Measurements from ENCODE around the gene XIRP1.

Gene XIRP1

DNA sequence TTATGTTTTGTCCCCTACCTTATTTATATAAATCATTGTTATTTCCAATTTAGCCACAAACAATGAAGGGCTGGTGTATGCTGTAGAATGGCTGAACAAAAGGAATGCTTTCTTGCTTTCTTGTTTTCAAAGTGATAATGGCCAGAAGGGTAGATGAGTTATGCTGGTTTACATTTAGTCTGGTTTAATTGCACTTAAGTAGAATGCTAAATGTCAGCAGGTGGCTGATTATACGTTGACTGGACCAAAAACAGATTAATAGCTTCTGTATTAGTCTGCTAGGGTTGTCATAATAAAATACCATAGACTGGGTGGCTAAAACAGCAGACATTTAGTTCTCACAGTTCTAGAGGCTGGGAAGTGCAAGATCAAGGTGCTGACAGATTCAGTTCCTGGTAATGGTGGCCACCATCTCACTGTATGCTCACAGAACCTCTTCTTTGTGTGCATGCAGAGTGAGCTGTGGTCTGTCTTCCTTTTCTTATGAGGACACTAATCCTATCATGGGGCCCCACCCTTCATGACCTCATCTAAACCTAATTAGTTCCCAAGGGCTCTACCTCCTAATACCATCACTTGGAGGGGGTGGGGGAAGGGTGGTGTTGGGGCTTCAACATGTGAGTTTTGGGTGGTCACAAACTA lies 17.1 kb upstream of the XIRP1 start:
- no peak for DNase-seq

DNA sequence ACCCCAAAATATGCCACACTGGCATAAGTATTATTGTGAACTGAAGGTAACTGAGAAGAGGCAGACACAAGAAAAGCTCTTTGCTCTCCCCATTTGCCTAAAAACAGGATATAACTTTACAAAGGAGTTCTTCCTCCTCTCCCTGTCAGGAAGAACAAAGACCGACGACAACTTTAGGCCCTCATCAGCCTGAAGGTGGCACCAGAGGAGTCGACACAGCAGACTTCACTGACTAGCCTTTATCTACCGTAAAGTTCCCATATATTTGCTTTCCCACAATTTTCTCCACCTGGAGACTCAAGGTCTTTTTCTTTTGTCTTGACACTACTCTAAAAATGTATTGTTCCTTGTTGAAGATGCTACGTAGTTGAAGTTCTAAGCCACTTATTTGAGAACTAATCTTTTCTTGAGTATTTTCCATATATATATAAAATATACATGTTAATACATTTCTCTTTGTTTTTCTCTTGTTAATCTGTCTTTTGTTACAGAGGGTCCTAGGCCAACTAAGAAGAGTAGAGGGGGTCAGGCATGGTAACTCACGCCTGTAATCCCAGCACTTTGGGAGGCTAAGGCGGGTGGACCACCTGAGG lies 16.2 kb upstream of the XIRP1 start:
- DNase-seq, result peak; percentile 48

DNA sequence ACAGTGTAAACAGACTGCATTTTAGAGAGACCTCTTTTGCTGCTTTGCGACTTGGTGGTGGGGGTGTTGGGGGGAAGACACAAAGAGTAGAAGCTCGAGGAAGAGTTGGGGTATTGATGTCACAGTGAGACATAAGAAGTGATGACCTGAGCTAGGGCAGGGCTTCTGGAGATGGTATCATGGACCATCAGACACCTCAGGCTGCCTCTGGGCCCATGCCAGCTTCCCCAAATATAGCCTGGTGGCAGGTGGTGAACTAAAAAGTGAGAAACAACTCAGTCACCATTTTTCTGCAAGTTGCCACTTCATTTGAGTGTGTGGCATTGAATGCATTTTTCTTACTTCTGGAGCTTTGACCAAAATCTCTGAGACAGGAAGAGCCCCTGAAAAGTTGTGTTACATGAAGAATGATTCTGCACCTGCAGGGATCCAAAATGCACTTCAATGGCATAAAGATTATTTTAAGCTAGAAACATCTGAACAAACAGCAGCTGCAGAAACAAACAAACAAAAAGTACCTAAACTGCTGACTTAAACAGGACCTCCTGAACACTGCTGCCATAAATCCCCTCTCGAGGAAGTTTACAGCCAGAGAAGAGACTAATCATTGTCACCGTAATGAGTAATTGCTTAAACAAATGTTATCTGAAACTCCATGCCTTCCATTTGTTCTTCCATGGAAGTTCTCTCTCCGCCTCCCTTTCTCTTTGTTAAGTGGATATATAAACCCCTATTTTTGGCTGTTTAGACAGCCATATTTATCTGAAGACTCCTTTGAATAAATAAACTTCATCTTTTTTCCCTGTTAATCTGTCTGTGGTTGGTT lies 15.2 kb upstream of the XIRP1 start:
- DNase-seq, result no peak

DNA sequence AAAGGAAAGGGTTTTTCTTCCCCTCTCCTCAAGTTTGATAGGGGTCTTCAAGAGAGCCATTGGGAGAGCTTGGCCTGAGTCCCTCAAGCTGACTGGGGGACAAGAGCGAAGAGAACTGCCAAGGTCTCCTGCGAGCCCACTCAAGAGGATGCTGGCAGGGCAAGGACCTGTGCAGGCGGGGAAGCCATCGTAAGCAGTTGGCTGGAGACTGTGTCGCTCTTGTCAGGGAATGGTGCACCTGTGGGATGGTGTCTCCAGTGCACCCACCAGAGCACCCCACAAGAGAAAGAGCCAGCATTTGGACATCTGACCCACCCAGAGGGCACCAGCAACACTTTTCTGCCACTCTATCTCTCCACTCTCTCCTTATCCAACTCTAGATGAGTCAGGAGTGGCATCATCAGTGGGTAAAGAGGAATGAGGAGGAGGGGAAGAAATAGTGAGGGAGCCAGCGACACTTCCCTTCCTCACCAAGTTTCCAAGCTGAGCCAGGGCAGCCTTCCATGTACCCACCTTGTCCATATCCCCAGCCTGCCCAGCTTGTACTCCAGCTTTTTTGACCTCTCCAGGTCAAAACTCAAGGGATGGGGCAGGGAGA lies 13.6 kb upstream of the XIRP1 start:
- no peak for DNase-seq

DNA sequence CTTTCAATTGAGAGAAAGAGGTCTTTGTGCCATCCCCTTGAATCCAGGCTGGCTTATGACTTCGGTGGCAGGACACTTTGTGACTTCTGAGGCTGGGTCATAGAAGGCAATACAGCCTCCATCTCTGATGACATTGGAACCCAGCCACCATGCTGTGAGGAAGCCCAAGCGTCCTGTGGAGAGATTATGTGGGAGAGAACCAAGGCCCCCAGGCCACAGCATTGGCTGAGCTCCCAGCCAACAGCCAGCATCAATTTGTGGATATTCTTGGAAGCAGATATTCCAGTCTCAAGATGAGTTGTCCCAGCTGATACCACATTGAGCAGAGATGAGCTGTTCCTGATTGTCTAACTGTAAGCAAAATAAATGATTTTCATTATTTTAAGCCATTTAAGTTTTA lies 12.7 kb upstream of the XIRP1 start:
- no peak for DNase-seq

DNA sequence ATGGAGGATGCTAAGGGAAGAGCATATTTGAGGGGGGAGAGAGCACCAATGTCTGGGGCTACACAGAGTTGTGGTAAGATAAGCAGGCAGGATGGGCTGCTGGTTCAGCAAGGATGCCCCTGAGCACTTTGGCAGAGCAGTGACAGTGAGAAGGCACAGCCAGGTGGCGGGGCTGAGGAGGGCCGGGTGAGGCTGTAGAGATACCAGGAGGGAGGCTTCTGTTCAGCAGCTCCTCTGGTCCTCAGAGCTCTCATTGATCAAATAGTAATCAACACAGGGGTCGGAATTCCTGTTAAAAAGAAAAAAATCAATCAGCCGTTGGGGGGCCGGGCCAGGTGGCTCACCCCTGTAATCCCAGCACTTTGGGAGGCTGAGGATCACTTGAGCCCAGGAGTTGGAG lies 11.5 kb upstream of the XIRP1 start:
- no peak for DNase-seq

DNA sequence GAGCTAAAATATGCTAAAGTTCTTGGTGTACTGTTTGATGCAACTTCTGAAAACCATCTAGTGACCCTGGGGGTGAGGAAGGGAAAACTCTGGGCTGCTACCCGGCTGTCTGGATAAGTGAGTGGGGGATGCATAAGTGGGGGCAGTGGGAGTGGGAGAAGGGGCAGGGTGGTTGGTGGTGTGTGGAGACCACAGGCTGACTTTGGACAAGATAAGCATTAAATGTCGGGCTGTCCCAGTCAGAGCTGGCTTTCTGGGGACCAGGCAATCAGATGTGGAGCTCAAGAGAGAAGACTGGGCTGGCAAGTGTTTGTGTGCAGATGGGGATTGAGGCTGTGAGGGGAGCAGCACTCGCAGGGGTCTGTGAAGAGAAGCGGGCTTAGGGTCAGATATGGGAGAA lies 11.0 kb upstream of the XIRP1 start:
- no peak for DNase-seq

DNA sequence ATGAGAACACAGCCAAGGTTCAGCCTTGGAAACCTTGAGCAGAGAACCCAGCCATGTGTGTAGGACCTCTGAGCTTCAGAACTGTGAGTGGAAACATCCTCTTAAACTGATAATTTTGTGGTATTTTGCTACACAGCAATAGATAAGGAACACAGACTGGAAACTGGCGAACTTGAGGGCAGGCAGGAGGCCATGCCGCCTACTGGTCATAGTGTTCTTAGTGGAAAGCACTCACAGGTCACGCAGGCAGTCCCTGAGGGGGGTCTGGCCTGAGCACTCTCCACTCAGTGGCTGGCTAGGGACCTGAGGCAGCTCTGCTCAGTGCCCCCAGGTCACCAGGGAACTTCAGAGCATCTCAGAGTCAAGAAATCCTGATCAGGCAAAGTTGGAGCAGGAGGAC lies 9.7 kb upstream of the XIRP1 start:
- no peak for DNase-seq

DNA sequence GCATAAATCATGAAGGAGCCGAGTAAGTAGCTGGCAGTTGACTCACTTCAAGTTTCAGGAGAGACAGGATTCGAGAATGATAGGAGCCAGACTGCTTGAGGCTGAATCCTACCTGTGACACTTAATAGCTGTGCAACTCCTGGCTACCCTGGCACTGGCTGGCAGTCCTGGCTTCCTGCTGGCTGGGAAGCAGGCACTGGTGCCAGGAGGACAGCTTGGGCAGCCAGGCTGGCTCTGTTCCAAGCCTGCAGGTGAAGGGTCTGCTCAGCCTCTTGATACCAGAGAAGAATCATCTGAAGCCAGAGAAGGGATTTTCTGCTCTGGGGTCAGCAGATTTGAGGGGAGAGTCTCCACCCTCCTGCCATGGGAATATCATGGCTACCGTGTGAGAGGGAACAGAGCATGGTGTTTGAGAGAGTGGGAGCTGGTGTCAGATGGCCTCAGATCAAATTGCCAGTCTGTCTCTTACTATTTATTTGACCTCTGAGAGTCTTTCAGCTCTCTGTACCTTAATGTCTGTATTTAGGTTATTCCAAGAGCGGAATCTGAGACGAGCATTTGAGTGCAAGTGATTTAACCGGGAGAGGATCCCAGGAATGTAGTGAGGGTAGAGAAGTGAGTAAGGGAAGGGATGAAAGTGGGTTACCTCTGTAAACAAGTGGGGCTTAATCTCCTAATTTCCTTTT lies 4.4 kb upstream of the XIRP1 start:
- DNase-seq, result no peak

DNA sequence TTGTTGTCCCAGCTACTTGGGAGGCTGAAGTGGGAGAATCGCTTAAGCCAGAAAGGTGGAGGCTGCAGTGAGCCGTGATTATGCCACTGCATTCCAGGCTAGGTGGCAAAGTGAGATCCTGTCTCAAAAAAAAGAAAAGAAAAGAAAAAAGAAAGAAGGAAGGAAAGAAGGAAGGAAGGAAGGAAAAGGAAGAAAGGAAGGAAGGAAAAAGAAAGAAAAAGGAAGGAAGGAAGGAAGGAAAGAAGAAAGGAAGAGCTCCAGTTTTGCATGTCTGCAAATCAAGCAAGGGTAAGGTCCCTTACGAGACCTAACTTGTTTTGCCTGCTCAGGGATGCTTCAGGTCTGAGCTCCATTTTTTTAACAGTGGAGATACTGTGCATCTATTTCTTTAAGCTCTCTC lies 3.6 kb upstream of the XIRP1 start:
- DNase-seq, result no peak

DNA sequence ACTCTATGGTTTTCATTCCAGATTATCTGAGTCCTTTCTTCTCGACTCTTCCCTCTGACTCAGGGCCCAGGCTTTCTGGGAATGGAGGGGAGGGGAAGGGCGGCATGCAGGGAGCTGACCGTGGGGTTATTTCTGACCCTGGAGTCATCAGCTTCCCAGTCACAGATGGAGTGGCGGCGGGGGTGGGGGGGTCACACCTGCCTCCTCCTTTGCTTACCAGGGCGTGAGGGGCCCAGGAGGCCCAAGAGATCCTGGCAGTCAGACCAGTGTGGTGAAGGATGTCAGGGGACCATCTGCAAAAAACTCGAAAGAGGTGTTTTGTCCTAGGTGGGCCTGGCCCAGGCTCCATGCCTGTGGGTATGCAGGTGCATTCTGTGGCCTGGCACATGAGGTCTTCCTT lies 996 bp upstream of the XIRP1 start:
- DNase-seq, result no peak

DNA sequence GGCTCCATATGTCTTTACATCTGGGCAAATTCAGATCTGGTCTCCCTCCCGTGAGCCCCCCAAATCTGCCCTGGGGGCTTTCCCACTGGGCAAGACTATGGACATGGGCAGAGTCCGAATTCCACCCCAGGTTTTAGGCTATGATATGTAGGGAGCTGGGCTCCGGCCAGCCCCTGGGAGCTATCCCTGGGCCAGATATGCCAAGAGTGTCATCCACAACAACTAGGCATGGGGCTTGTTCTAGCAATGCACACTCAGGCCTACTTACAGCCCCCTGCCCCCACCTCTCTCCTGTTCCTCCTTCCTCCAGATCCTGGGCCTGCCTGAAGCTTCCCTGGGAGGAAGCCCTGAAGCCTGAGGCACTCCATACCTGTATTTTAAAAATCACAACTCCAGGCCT lies 622 bp downstream of the XIRP1 start:
- no peak for DNase-seq

DNA sequence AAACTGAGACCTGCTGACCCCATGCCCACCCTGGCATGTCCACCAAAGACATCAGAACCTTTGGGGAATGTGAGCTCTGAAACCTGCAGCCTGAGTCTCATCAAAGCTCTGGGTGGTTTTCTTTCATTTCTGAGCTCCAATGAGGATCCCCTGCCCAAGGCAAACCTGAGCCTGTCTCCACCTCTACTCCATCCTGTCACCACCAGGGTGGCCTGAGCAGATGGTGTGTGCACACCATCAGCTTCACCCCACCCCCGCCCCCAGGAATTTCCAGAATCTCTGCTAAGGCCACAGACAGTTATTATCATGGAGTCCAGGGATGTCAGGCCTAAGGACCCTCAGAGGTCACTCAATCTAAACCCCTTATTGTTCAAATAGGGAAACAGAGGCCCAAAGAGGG lies 1.3 kb downstream of the XIRP1 start:
- no peak for DNase-seq

DNA sequence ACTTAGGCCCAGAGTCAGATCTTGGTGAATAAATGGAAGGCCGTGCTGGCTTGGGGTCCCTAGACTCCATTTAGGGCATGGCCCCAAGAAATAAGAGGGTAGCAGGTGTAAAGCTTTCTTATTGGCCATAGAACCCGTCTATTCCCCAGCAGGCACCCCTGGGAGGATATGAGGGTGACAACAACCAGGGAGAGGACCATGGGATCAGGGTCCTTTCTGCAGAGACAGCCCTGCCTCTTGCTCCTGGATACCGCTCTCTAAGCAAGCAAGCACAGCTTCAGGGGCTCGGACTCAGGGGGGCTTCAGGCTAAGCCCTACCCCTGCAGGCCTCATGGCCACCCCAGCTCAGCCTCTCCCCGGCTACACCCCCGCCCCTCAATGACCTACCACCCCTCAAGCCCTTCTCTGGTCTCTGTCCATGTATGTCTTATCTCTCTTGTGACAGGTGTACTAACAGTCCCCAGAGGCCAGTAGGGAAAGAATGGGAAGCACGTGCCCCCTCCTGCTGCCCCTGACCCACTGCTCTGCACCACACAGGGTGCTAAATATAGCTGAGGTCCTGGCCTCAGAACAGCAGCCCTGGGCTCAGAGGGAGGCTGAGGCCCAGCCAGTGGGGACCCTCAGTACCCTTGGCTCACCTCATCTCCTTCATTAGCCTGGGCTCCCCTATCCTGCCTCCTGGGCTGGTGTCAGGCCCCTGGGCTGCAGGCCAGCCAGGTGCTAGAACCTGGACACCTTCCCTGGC lies 1.9 kb downstream of the XIRP1 start:
- no peak for DNase-seq

DNA sequence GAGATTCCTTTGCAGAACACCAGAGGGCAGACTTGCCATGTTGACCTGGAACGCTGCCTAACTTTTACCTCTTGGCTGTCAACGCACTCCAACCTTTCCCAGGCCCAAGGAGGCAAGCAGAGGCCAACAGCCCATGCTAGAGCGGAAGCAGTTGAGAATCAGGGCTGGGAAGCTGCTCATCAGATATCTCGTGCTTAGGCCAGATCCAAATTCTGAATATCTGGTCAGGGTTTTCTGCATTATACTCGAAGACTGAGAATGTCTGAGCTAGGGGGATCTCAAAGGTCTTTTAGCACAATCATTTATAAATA lies 2.5 kb downstream of the XIRP1 start:
- peak; percentile 69 for DNase-seq

DNA sequence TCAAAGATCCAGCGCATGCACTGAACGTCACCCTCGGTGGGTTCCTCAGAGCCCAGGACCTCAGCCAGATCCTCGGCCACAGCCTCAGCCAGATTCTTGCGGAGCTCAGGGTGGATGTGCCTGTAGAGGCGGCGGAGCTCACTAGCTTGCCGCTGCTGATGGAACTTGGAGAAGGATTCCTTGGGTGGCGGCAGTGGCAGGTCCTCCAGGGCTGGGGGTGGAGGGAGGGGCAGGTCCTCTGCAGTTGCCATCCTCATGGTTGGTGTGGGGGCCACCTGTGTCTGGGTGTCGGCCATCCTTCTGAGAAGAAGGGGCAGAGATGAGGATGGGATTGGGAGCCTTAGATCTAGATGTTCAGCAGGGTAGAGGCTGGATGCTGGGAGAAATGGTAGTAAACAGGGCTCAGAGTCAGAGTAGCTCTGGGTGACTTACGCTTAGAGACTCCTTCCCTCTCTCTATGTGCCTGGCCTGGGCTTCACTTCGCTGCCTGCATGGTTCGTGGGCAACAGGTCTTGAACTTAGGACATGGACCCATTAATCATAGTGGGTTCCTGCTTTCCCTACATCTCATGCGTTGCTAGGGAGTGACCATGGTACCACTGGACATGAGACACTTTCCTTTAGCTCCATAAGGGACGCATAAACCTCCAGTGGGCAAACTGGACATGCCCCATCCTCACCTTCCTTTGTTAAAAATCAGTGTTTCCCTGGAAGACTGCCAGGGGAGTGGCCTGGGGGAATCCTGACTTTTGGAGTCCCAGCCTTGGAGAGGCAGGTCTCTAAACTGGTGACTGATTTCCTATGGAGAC lies 3.0 kb downstream of the XIRP1 start:
- DNase-seq, result no peak

DNA sequence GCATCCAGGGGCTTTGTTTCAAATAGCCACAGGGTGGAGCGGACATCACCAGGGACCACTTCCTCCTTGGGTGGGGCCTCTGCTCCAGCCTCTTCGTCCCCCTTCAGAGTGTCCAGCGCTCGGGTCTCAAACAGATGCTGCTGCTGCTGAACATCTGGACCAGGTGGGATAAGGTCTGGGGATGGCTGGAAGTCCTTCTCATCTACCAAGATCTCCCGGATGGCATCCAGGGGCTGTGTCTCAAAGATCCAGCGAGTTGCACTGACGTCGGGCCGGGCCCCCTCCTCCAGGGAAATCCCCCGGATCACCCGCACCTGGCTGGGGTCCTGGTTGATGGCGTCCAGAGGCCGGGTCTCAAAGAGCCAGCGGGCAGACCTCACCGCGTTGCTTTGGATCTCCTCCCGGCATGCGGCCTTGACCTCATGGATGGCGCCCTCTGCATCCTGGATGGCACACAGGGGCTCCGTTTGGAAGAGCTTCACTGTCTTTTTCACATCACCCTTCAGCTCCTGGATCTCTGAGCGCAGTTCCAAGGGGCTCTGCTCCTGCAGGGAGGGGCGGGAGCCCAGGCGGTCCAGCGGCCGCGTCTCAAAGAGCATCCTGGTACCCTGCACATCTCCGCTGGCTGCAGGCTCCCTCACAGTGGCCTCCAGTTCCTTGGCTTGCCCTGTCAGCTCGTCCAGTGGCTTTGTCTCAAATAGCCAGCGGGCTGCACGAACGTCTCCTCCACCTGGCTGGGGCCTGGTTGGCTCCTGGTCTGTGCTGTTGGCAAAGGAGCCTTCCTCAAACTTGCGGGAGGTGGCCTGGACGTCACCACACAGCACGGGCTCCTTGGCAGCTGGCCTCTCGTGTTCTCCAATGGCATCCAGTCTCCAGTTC lies 3.9 kb downstream of the XIRP1 start:
- DNase-seq, result no peak

DNA sequence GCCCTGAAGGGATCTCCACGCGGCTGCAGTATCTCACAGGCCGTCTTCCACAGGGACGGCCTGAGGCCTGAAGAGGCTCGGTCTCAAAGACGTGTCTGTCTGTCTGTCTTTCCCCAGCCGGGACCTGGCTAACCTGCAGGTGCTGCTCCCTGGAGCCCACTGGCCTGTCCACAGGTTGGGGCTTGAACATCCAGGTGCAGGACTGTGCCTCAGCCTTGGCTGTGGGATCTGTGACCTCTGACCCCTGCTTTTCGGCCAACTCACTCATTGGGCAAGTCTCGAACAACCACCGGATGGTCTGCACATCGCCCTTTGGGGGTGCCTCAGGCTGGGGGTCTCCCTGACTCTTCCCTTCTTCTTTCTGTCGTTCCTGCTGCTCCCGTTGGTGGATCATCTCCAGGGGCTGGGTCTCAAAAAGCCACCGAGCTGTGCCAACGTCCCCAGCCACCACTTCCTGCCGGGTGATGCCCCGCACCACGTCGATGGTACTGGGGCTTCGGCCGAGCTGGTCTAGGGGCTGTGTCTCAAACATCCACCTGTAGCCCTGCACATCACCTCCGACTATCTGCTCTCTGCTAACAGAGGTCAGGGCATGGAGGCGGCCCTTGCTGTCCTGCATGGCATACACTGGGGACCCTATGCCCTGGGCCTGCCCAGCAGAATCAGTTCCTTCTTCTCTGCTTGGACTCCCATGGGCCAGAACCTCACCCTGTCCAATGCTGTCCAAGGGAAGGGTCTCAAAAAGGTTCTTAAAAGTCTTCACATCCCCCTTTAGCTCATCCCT lies 4.8 kb downstream of the XIRP1 start:
- DNase-seq, result no peak

DNA sequence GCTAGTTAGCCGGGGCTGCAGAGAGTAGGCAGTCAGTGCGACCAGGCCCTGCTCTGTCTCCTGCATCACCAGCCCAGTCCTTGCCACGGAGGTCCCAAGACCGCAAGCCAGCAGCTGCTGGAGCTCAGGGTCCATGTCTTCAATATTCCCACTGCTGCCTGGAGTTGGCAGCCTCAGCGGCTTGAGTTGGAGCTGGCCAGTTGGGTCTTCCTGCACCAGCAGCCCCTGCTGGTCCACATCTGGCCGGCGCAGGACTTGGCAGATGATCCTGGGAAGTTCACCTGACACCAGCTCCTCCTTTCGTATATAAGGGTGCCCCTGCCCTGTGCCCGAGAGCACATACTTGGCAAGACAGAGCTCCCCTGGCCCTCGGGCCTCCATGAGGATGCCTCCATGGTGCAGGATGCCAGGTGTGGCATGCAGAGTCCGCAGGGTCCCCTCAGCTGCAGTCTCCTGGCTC lies 5.7 kb downstream of the XIRP1 start:
- DNase-seq, result no peak

Data from CD4-positive, alpha-beta T cell treated with Interleukin-4 for 4 hours (primary cell).